ENCODE results near the gene AGAP1.

AGAP1 gene

DNA sequence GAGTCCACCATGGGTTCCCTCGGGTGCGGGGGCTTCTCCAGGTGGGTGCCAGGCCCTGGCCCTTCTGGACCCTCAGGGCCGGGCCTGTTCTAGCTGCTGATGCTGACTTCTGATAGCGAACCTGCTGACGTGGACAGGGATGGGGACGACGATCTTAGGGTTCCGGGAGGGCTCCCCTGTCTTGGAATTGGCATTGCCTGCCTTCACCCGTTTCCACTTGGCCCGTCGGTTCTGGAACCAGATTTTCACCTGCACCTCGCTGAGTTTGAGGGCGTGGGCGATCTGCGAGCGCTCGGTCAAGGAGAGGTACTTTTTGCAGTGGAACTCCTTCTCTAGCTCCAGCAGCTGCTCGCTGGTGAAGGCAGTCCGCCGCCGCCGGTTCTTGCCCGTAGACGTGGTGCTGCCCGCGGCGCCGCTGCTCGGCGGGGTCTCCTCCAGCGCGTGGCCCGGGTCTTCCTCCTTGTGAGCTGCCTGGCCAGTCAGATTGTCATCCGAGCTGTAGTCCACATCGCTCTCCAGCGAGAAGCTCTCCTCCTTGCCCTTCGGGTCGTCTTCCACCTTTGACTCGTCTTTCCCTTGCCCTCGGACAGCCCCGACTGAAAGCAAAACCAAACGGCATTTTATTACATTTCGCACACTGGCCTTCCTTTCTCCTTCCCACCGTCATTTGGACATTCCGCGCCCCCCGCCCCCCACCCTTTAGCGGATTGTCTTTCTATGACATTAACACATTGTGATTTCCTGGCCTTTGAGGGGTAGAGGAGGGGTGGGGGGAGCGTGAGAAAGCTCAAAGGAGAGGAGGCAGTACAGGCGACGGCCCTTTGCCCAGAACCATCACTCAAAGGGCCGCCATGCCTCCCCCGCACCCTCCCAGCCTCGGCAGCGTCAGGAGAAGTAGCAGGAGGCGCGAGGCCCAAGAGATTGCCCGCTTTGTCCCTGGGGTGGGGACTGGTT is 672.3 kb downstream of the AGAP1 start:
- Histone ChIP-seq H3K27me3 (ENCODE audit: insufficient read depth, poor library complexity, severe bottlenecking) (peaks cover 62% of the 10 kb centered on the region), H3K4me1 (ENCODE audit: insufficient read depth, poor library complexity, severe bottlenecking) (peaks cover 7% of the 10 kb centered on the region)
- TF ChIP-seq CTCF (IDR thresholded peaks at IDR 0.05; ENCODE audit: poor library complexity, severe bottlenecking) = no peak

GRCh38 chr2:236166796-236167296 is 673.0 kb downstream of the AGAP1 start:
- DNase-seq (ENCODE audit: low spot score) (no peak), ATAC-seq (ENCODE audit: low read depth) (no peak)
- H3K4me1 ChIP-seq (ENCODE audit: insufficient read depth, poor library complexity, severe bottlenecking) = peaks cover 6% of the 10 kb centered on the region
- H3K4me3 ChIP-seq (ENCODE audit: severe bottlenecking) = peak overlapping the region; percentile 39
- H3K9me3 ChIP-seq (ENCODE audit: severe bottlenecking) = no peaks in the 10 kb centered on the region
- H3K27me3 ChIP-seq (ENCODE audit: insufficient read depth, poor library complexity, severe bottlenecking) = peaks cover 70% of the 10 kb centered on the region
- H3K27ac ChIP-seq (ENCODE audit: poor library complexity, severe bottlenecking) = no peak overlapping the region
- no peak for TF ChIP-seq CTCF (IDR thresholded peaks at IDR 0.05; ENCODE audit: poor library complexity, severe bottlenecking)
- H3K36me3 ChIP-seq (ENCODE audit: low read depth) = no peaks in the 10 kb centered on the region

More for the DNA sequence above, 672.3 kb downstream of the AGAP1 start:
- Histone ChIP-seq H3K27ac (ENCODE audit: poor library complexity, severe bottlenecking) (no peak overlapping the region), H3K36me3 (ENCODE audit: low read depth) (no peaks in the 10 kb centered on the region), H3K4me3 (ENCODE audit: severe bottlenecking) (no peak overlapping the region), H3K9me3 (ENCODE audit: severe bottlenecking) (no peaks in the 10 kb centered on the region)
- DNase-seq (ENCODE audit: low spot score) (no peak), ATAC-seq (ENCODE audit: low read depth) (no peak)

DNA sequence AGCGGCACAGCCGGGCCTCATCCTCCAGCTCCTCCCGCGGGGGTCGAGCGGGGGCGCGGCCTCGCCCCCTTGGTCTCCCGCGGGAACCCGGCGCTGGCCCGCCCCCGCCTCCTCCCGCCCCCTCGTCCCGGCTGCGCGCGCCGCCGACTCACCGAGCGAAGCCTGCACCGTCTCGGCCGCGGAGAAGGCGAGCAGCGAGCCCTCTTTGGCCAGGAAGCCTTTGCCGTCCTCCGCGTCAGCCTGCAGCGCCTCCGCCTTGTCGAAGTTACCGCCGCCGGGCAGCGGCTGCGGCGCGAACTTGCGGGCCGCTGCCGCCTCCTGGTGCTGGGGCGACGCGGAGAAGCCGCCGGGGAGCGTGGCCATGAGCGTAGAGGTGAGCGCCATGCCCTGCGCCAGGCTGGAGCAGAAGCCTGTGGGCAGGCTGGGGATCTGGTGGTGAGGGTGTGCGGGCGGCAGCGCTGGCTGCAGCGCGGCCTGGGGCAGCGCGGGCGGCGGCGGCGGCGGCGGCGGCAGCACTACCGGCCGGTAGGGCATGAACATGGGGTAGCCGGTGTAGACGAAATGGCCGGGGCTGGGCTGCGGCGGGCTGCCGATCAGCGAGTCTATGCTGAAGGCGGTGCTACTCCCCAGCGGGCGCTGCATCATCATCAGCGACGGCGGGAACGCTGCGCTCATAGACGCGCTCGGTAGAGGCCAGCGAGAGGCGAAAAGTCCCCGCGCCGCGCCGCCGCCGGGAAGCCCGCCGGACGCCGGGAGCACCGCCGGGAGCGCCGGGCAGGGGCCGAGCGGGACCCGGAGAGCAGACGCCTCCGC is 673.7 kb downstream of the AGAP1 start:
- H3K4me1 ChIP-seq (ENCODE audit: insufficient read depth, poor library complexity, severe bottlenecking) = no peaks in the 10 kb centered on the region
- no peaks in the 10 kb centered on the region for H3K36me3 ChIP-seq (ENCODE audit: low read depth)
- peak; percentile 41 for TF ChIP-seq CTCF (IDR thresholded peaks at IDR 0.05; ENCODE audit: poor library complexity, severe bottlenecking)
- DNase-seq (ENCODE audit: low spot score) (no peak), ATAC-seq (ENCODE audit: low read depth) (peak; percentile 46)
- no peaks in the 10 kb centered on the region for H3K9me3 ChIP-seq (ENCODE audit: severe bottlenecking)
- no peak overlapping the region for H3K27ac ChIP-seq (ENCODE audit: poor library complexity, severe bottlenecking)
- peak overlapping the region; percentile 39 for H3K4me3 ChIP-seq (ENCODE audit: severe bottlenecking)
- H3K27me3 ChIP-seq (ENCODE audit: insufficient read depth, poor library complexity, severe bottlenecking) = peaks cover 76% of the 10 kb centered on the region

- ATAC-seq (ENCODE audit: low read depth) (peak; percentile 76), DNase-seq (ENCODE audit: low spot score) (peak; percentile 76)
Observed at GRCh38 chr2:236168110-236169080, 674.6 kb downstream of the AGAP1 start, which contains the start of gene GBX2. TSS of gene GBX2 (minus strand) at chr2:236168386. CDS start at chr2:236167971, 415 bp downstream.

More at GRCh38 chr2:236168110-236169080, 674.6 kb downstream of the AGAP1 start, which contains the start of gene GBX2:
- no peak for TF ChIP-seq CTCF (IDR thresholded peaks at IDR 0.05; ENCODE audit: poor library complexity, severe bottlenecking)
- H3K36me3 ChIP-seq (ENCODE audit: low read depth) = no peaks in the 10 kb centered on the region
- peak within 1 kb of the TSS; percentile 39 for H3K4me3 ChIP-seq (ENCODE audit: severe bottlenecking)
- no peak within 1 kb of the TSS for H3K27ac ChIP-seq (ENCODE audit: poor library complexity, severe bottlenecking)
- no peaks in the 10 kb centered on the region for H3K4me1 ChIP-seq (ENCODE audit: insufficient read depth, poor library complexity, severe bottlenecking)
- no peaks in the 10 kb centered on the region for H3K9me3 ChIP-seq (ENCODE audit: severe bottlenecking)
- H3K27me3 ChIP-seq (ENCODE audit: insufficient read depth, poor library complexity, severe bottlenecking) = peaks cover 85% of the 10 kb centered on the region

Data from RWPE2 (cell line).